ENCODE measurements around the gene OAT.

DNA sequence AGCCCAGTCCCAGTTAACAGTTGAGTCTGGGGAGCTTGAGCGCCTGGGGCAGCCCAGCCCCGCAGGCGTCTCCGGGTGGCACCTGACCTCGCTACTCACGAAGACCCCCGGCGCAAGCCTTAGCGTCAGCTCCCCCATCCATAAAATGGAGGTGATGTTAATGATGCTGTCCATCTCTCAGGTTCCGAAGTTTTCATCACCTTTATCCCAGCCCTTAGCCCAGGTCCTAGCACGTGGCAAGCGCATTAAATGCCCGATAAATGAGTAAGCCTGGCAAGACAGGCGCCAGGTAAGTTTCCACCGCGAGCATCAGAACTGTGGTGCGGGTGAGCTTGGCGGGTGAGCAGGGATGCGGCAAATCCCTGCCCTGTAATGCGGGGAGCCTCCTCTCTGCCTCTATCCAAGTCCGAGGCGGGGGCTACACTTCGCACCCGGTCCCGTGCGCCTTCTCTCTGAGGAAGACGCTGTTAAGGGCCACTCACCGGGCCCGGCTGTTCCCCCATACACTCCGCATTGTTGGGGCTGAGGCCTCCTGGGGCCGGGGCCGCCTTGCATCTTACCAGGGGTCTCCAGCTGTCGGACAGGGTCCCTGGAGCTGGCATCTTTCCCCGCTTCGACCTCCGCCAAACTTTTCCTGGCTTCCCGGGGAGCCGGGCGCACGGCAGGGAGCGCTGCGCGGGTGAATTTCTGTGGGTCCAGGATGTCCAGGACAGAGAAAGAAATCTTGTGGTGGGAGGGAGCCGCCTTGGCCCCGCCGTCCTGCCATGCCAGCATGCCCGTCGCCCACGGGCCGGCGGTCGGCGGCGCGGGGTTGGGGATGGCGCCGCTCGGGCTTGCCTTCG lies 30.7 kb upstream of the OAT start:
- TF ChIP-seq POLR2AphosphoS5 (IDR thresholded peaks at IDR 0.05) (no peak), EP300 (IDR thresholded peaks at IDR 0.05) (no peak)
- TF ChIP-seq, protein P1, sequence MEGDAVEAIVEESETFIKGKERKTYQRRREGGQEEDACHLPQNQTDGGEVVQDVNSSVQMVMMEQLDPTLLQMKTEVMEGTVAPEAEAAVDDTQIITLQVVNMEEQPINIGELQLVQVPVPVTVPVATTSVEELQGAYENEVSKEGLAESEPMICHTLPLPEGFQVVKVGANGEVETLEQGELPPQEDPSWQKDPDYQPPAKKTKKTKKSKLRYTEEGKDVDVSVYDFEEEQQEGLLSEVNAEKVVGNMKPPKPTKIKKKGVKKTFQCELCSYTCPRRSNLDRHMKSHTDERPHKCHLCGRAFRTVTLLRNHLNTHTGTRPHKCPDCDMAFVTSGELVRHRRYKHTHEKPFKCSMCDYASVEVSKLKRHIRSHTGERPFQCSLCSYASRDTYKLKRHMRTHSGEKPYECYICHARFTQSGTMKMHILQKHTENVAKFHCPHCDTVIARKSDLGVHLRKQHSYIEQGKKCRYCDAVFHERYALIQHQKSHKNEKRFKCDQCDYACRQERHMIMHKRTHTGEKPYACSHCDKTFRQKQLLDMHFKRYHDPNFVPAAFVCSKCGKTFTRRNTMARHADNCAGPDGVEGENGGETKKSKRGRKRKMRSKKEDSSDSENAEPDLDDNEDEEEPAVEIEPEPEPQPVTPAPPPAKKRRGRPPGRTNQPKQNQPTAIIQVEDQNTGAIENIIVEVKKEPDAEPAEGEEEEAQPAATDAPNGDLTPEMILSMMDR (IDR thresholded peaks at IDR 0.05): no peak
